ENCODE data around the gene FUT8.

FUT8 gene

DNA sequence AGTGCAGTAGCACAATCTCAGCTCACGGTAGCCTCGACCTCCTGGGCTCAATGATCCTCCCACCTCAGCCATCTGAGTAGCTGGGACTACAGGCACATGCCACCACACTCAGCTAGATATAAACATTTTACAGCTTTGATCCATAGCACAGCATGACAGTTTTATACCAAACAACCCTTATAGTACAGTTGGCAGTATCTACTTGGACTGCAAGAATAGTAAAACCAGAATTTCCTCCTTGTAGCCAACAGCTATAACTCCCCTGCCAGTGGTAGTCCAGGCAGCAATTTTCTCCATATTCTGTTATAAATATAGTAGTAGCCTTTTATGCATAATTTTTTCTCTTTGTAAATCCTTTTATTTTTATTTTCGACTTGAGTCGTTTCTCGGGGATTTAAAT, 317.0 kb downstream of the FUT8 start:
- DNase-seq (ENCODE audit: low read depth), result no peak
- no peak overlapping the region for H3K4me3 ChIP-seq (ENCODE audit: low read depth, low read length)

DNA sequence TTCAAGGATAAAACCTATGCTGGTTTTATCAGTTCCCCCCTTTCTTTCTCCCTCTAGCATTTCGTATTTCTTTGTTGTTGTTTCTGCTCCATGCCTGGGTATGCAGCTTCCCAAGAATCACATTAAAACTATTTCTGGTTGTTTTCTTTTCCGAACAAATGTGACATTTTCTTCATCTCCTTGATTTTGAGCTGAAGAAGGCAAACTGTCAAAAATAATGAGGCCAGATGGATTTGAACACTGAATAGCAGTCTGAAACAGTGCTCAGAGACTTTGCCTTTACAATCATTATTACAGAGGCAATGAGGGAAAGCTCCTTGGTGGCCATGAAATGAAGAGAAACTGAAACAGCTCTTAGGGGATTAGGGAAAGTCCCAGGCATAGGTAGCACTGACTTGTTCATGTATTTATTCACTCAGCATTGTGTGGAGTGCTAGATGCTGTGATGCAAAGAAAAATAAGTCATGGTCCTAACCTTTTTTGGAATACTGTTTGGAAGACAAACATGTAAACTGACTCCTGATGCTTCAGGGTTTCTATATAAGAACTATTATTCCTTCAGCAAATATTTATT, 319.5 kb downstream of the FUT8 start:
- H3K4me3 ChIP-seq (ENCODE audit: low read depth, low read length), result no peak overlapping the region

GRCh38 chr14:65738339-65738738, 325.8 kb downstream of the FUT8 start:
- no peak overlapping the region for H3K4me3 ChIP-seq (ENCODE audit: low read depth, low read length)
- DNase-seq (ENCODE audit: low read depth), result no peak

More for the DNA sequence above, 319.5 kb downstream of the FUT8 start:
- no peak for DNase-seq (ENCODE audit: low read depth)

GRCh38 chr14:65745396-65746190, 333.1 kb downstream of the FUT8 start:
- H3K4me3 ChIP-seq (ENCODE audit: low read depth, low read length), result no peak overlapping the region
- DNase-seq (ENCODE audit: low read depth), result no peak

DNA sequence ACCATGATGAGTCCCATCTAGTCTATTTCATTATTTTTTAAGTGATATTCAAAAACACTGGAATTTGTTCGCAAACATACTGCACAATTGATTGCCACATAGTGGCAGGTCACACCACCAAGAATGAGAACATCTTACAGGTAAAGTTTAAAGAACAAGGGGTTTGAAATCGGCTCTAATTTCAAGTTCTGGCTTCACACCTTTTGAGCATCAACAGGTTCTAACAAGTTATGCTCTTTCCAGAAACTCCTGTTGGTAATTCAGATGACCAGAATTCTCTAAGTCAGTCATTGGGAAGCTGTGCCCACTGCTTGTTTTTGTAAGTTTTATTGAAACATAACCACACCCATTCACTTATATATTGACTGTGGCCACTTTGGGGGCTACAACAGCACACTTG, 336.3 kb downstream of the FUT8 start:
- no peak for DNase-seq (ENCODE audit: low read depth)

DNA sequence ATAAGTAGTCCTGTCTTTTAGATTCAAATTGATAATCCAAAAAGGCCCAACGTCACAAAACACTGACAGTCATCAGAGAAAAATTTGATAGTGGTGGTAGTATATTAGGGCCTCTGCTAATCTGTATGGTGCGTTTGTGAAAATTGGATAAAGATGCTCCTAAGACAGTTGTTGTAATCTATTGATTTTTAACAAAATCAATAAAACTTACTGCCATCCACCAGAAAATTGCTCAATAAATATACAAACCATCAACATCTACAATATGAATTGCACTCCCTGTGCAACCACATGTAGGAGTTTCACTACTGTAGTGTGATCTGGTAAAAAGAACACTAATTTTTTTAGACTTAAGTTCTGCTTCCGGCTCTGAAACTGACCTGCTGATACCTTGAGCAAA, 336.8 kb downstream of the FUT8 start:
- H3K4me3 ChIP-seq (ENCODE audit: low read depth, low read length), result no peak overlapping the region
- DNase-seq (ENCODE audit: low read depth), result no peak

More for the DNA sequence above, 336.3 kb downstream of the FUT8 start:
- no peak overlapping the region for H3K4me3 ChIP-seq (ENCODE audit: low read depth, low read length)

- no peak overlapping the region for H3K4me3 ChIP-seq (ENCODE audit: low read depth, low read length)
- no peak for DNase-seq (ENCODE audit: low read depth)
These were observed 338.4 kb downstream of the FUT8 start for GRCh38 chr14:65750906-65751305.

- no peak overlapping the region for H3K4me3 ChIP-seq (ENCODE audit: low read depth, low read length)
- DNase-seq (ENCODE audit: low read depth), result no peak
These were observed 339.0 kb downstream of the FUT8 start for GRCh38 chr14:65751510-65751909.

DNA sequence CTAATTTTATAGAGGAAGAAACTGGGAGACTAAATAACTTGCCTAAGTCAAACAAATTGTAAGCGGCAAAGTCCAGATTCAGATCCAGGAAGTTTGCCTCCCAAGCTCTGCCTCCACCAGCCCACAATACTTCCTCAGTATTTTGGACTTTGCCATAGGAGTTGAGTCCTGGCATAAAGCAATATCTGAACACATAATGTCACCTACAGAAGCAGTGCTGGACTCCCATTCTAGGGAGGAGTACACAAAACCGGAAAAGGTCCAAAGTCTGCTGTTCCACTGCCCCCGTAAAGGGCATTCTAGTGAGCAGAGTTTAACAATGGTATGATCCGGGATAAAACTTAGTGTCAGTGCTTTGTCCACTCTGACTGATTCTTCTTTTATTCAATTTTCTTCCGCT, 340.5 kb downstream of the FUT8 start:
- no peak overlapping the region for H3K4me3 ChIP-seq (ENCODE audit: low read depth, low read length)
- DNase-seq (ENCODE audit: low read depth), result no peak

GRCh38 chr14:65755331-65755730, 342.8 kb downstream of the FUT8 start:
- no peak for DNase-seq (ENCODE audit: low read depth)
- H3K4me3 ChIP-seq (ENCODE audit: low read depth, low read length), result no peak overlapping the region

DNA sequence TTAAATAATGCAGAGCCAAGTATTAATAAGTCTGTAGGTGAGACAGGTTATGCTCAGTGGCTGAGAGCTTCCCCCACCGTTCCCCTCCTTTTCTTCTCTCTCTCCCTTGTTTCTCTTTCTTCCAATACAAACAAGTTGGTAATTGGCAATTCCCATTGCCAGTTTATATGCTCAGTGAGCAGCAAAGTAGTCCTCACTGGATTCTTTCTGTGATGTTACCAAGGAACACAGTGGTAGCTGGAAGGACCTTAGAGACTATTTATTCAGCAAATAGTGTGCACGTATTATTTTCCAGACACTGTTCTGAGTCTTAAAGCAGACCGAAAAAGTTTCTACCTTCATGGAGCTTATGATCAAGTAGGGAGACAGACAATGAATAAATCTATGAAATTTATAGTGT, 344.4 kb downstream of the FUT8 start:
- no peak overlapping the region for H3K4me3 ChIP-seq (ENCODE audit: low read depth, low read length)

DNA sequence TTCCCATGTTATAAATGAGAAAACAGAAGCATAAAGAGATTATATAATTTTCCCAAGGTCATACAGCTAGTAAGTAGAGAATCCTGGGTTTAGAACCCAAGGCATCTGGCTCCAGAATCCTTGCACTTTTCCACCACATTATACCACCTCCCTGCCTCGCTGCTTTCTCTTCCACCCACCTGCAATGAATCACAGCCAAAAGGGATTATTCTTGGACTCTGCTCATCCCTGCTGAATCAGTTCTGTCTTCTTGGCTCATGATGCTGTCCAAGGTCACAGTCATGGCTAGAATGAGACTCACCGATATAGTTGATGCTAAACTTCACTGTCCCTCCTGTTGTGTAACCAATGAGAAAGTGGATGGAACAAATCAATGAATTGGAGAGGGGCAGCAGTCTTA, 356.6 kb downstream of the FUT8 start:
- H3K4me3 ChIP-seq (ENCODE audit: low read depth, low read length), result no peak overlapping the region
- DNase-seq (ENCODE audit: low read depth), result no peak

More for the DNA sequence above, 344.4 kb downstream of the FUT8 start:
- no peak for DNase-seq (ENCODE audit: low read depth)

GRCh38 chr14:65770681-65771080, 358.2 kb downstream of the FUT8 start:
- H3K4me3 ChIP-seq (ENCODE audit: low read depth, low read length), result no peak overlapping the region
- DNase-seq (ENCODE audit: low read depth), result no peak

DNA sequence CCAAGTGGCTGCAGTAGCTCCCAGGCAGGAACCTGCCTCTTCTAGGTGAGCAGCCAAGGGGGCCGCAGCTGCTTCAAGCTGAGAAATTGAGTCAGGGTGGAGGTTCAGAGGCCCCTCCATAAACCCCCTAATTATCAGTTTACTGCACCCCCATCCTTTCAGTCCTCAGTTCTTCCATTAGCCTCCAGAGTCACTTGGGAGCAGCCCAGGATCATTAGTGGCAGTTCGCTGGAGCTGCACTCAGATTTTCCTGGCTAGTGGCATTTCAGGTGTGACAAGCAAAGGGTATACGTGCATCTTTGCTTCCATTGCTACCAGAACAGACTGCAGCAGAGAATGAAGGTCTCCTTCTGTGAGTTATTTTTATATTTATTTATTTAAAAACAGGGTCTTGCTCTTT, 358.7 kb downstream of the FUT8 start:
- DNase-seq (ENCODE audit: low read depth), result no peak
- no peak overlapping the region for H3K4me3 ChIP-seq (ENCODE audit: low read depth, low read length)

GRCh38 chr14:65772466-65772865, 359.9 kb downstream of the FUT8 start:
- no peak for DNase-seq (ENCODE audit: low read depth)
- no peak overlapping the region for H3K4me3 ChIP-seq (ENCODE audit: low read depth, low read length)

- no peak for DNase-seq (ENCODE audit: low read depth)
- no peak overlapping the region for H3K4me3 ChIP-seq (ENCODE audit: low read depth, low read length)
These were observed 360.5 kb downstream of the FUT8 start for GRCh38 chr14:65772921-65773574.

- H3K4me3 ChIP-seq (ENCODE audit: low read depth, low read length), result no peak overlapping the region
- no peak for DNase-seq (ENCODE audit: low read depth)
These were observed 361.5 kb downstream of the FUT8 start for GRCh38 chr14:65774041-65774440.

DNA sequence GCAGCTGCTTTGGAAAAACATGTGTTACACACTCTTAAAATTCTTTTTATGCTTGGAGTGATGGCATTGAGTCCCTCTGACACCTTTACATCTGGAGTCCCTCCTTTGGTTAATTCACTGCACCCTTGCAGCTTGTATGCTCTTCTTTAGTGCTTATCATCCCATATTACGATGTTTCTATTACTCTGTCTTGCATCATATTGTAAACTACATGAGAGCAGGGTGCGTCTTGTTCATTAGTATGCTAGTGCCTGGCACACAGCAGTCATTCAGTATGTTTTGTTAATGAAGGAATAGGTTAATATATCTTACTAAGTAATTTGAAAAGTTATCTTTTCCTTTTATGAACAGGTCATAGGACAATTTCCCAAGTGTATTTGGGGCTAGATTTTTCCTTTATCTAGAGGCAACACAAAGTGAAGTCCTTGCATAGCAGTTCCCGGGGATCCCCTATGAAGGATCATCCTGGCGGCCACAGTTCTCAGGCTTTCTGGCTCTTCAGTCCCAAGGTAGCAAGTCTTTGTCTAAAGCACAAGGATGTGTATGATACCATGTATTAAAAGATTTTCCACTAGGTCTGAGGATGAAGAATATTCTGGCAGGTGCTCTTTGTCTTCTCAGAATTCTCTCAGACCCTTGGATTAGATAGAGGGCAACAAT, 363.8 kb downstream of the FUT8 start:
- DNase-seq (ENCODE audit: low read depth), result no peak
- no peak overlapping the region for H3K4me3 ChIP-seq (ENCODE audit: low read depth, low read length)

GRCh38 chr14:65780566-65780965, 368.0 kb downstream of the FUT8 start:
- no peak for DNase-seq (ENCODE audit: low read depth)
- no peak overlapping the region for H3K4me3 ChIP-seq (ENCODE audit: low read depth, low read length)

DNA sequence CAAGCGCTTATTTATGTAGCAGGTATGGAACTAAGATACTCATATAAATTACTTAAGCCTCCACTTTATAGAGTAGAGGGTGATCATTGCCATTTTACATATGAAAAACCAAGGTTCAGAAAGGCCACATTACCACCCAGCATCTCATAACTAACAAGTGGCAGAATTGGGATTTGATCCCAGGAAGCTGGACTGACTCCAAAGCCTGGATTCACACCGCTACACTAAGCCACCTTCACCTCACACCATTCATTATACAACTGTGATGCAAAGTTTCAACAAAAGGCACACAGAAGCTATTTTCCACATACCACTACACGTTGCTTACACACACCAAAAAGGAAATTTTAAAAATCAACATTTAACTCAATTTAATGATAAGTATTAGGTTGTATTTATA, 370.6 kb downstream of the FUT8 start:
- no peak overlapping the region for H3K4me3 ChIP-seq (ENCODE audit: low read depth, low read length)
- no peak for DNase-seq (ENCODE audit: low read depth)

Data from skeletal muscle cell (primary cell).